Amygdala (tissue), 56 donors: ENCODE measurements around the gene FBN2.

Experiments used
- DNase-seq, 56 donors: peaks; one replicate each; lab custom pipeline; 2025; lab: John Stamatoyannopoulos, UW

FBN2 gene

GRCh38 chr5:128380337-128380736 lies 157.7 kb downstream of the FBN2 start:
- no peak for DNase-seq

- no peak for DNase-seq
These were observed 159.4 kb downstream of the FBN2 start for GRCh38 chr5:128378632-128379031.

- no peak for DNase-seq
These were observed 159.8 kb downstream of the FBN2 start for GRCh38 chr5:128378196-128378595.

GRCh38 chr5:128376577-128376976 lies 161.5 kb downstream of the FBN2 start:
- no peak for DNase-seq

- no peak for DNase-seq
These were observed 171.9 kb downstream of the FBN2 start for GRCh38 chr5:128366147-128366546.

GRCh38 chr5:128362370-128362769 lies 175.7 kb downstream of the FBN2 start:
- DNase-seq = no peak

GRCh38 chr5:128358826-128359225 lies 179.2 kb downstream of the FBN2 start:
- DNase-seq = no peak

GRCh38 chr5:128357226-128357625 lies 180.8 kb downstream of the FBN2 start:
- DNase-seq = no peak

- no peak for DNase-seq
These were observed 182.1 kb downstream of the FBN2 start for GRCh38 chr5:128355961-128356360.

GRCh38 chr5:128353441-128354107 lies 184.5 kb downstream of the FBN2 start:
- DNase-seq = no peak

- no peak for DNase-seq
These were observed 187.3 kb downstream of the FBN2 start for GRCh38 chr5:128350705-128351104.

GRCh38 chr5:128349044-128349858 lies 188.8 kb downstream of the FBN2 start:
- DNase-seq = no peak

GRCh38 chr5:128346038-128346437 lies 192.0 kb downstream of the FBN2 start:
- DNase-seq = no peak

GRCh38 chr5:128345247-128345646 lies 192.8 kb downstream of the FBN2 start:
- no peak for DNase-seq

GRCh38 chr5:128343168-128343567 lies 194.9 kb downstream of the FBN2 start:
- no peak for DNase-seq

- DNase-seq = no peak
These were observed 197.0 kb downstream of the FBN2 start for GRCh38 chr5:128341056-128341455.

- no peak for DNase-seq
These were observed 197.4 kb downstream of the FBN2 start for GRCh38 chr5:128340648-128341047.

- DNase-seq = no peak
These were observed 198.5 kb downstream of the FBN2 start for GRCh38 chr5:128339585-128339984.

GRCh38 chr5:128338649-128339048 lies 199.4 kb downstream of the FBN2 start:
- DNase-seq = no peak

GRCh38 chr5:128335339-128335738 lies 202.7 kb downstream of the FBN2 start:
- DNase-seq = no peak

- DNase-seq = no peak
These were observed 203.9 kb downstream of the FBN2 start for GRCh38 chr5:128334010-128334716.
